ENCODE data around the gene LUC7L3.

LUC7L3 gene

DNA sequence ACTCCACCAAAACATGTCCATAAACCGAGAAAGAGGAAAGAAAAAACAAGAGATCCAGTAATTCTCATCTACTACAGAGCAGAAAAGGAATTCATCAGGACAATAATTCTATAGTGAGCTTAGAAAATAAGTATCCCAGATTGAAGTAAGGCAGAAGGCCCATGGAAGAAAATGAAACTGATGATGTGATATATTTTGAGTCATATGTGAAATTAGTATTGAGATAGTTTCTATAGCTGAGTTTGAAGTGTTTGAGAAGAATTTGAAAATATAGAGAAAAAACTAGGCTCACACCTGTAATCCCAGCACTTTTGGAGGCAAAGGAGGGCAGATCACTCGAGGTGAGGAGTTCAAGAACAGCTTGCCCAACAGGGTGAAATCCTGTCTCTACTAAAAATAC, 19.7 kb downstream of the LUC7L3 start:
- ATAC-seq (ENCODE audit: insufficient read depth, low read depth) (no peak), DNase-seq (no peak)
- Histone ChIP-seq H4K20me1 (ENCODE audit: insufficient read depth, low read length) (peaks cover 74% of the 10 kb centered on the region), H3K27me3 (ENCODE audit: insufficient read depth, low read length, poor library complexity) (no peaks in the 10 kb centered on the region), H3K4me3 (ENCODE audit: low read depth in 1 of 2, low read length in 2 of 2) (no peak overlapping the region), H3K36me3 (ENCODE audit: insufficient read depth, low read length) (peaks cover 82% of the 10 kb centered on the region), H2AFZ (ENCODE audit: low read depth, low read length) (no peak overlapping the region), H3K79me2 (ENCODE audit: insufficient read depth, low read length) (peaks cover 79% of the 10 kb centered on the region), H3K9ac (ENCODE audit: low read depth, low read length) (no peak overlapping the region), H3K27ac (ENCODE audit: low read length) (no peak overlapping the region), H3K9me3 (ENCODE audit: insufficient read depth, low read length, severe bottlenecking) (no peaks in the 10 kb centered on the region), H3K4me2 (ENCODE audit: insufficient read depth, low read length) (no peak overlapping the region), H3K4me1 (ENCODE audit: insufficient read depth, low read length) (no peaks in the 10 kb centered on the region)
- TF ChIP-seq CTCF (IDR thresholded peaks at IDR 0.05; ENCODE audit: borderline replicate concordance, extremely low read depth, low read length, poor library complexity, severe bottlenecking) (no peak), EZH2 (IDR thresholded peaks at IDR 0.05; ENCODE audit: borderline replicate concordance, low read depth, low read length, severe bottlenecking) (no peak)

DNA sequence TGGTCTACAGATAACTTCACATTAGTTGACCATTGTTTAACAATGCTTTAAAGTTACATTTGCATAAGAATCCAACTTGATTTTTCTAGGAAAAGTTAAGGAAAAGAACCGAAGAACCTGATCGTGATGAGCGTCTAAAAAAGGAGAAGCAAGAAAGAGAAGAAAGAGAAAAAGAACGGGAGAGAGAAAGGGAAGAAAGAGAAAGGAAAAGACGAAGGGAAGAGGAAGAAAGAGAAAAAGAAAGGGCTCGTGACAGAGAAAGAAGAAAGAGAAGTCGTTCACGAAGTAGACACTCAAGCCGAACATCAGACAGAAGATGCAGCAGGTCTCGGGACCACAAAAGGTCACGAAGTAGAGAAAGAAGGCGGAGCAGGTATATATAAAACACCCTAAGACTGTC, 26.2 kb downstream of the LUC7L3 start:
- peaks cover 28% of the 10 kb centered on the region for H4K20me1 ChIP-seq (ENCODE audit: insufficient read depth, low read length)
- TF ChIP-seq CTCF (IDR thresholded peaks at IDR 0.05; ENCODE audit: borderline replicate concordance, extremely low read depth, low read length, poor library complexity, severe bottlenecking) (no peak), EZH2 (IDR thresholded peaks at IDR 0.05; ENCODE audit: borderline replicate concordance, low read depth, low read length, severe bottlenecking) (no peak)
- peaks cover 99% of the 10 kb centered on the region for H3K36me3 ChIP-seq (ENCODE audit: insufficient read depth, low read length)
- H3K27me3 ChIP-seq (ENCODE audit: insufficient read depth, low read length, poor library complexity): no peaks in the 10 kb centered on the region
- peaks cover 19% of the 10 kb centered on the region for H3K79me2 ChIP-seq (ENCODE audit: insufficient read depth, low read length)
- no peak overlapping the region for H3K27ac ChIP-seq (ENCODE audit: low read length)
- no peak overlapping the region for H3K9ac ChIP-seq (ENCODE audit: low read depth, low read length)
- H3K4me3 ChIP-seq (ENCODE audit: low read depth in 1 of 2, low read length in 2 of 2): no peak overlapping the region
- no peaks in the 10 kb centered on the region for H3K9me3 ChIP-seq (ENCODE audit: insufficient read depth, low read length, severe bottlenecking)
- no peak overlapping the region for H2AFZ ChIP-seq (ENCODE audit: low read depth, low read length)
- ATAC-seq (ENCODE audit: insufficient read depth, low read depth) (no peak), DNase-seq (no peak)
- no peaks in the 10 kb centered on the region for H3K4me1 ChIP-seq (ENCODE audit: insufficient read depth, low read length)
- H3K4me2 ChIP-seq (ENCODE audit: insufficient read depth, low read length): no peak overlapping the region

GRCh38 chr17:50749245-50749644, 29.8 kb downstream of the LUC7L3 start:
- ATAC-seq (ENCODE audit: insufficient read depth, low read depth): no peak
- H2AFZ ChIP-seq (ENCODE audit: low read depth, low read length): no peak overlapping the region
- H3K4me1 ChIP-seq (ENCODE audit: insufficient read depth, low read length): no peaks in the 10 kb centered on the region
- TF ChIP-seq CTCF (IDR thresholded peaks at IDR 0.05; ENCODE audit: borderline replicate concordance, extremely low read depth, low read length, poor library complexity, severe bottlenecking) (no peak), EZH2 (IDR thresholded peaks at IDR 0.05; ENCODE audit: borderline replicate concordance, low read depth, low read length, severe bottlenecking) (no peak)
- H3K4me3 ChIP-seq (ENCODE audit: low read depth in 1 of 2, low read length in 2 of 2): no peak overlapping the region
- no peak overlapping the region for H3K4me2 ChIP-seq (ENCODE audit: insufficient read depth, low read length)
- H3K27me3 ChIP-seq (ENCODE audit: insufficient read depth, low read length, poor library complexity): no peaks in the 10 kb centered on the region
- no peak for DNase-seq
- H3K9me3 ChIP-seq (ENCODE audit: insufficient read depth, low read length, severe bottlenecking): no peaks in the 10 kb centered on the region
- H3K79me2 ChIP-seq (ENCODE audit: insufficient read depth, low read length): peaks cover 2% of the 10 kb centered on the region
- H3K9ac ChIP-seq (ENCODE audit: low read depth, low read length): no peak overlapping the region
- H3K36me3 ChIP-seq (ENCODE audit: insufficient read depth, low read length): peaks cover 99% of the 10 kb centered on the region
- H4K20me1 ChIP-seq (ENCODE audit: insufficient read depth, low read length): peaks cover 17% of the 10 kb centered on the region; the same call in 1 of the 2 replicates
- no peak overlapping the region for H3K27ac ChIP-seq (ENCODE audit: low read length)

DNA sequence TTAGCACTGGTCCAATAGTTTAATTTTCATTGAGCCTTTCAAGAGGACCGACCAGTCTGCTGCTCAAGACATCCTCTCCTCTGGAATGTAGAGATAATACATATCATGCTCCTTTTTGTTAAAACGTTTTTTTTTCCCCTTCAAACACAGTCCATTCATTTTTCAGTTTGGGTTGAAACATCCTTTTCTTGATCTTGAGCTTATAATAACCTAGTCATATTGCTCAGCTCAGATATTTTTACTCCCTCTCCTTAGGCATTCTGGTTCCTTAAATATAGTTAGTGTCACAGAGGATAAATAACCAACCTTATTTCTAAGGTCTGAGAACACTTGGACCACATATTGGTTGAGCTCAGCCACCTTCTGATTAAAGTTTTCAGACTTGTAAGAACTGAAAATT, 35.1 kb downstream of the LUC7L3 start:
- H3K4me2 ChIP-seq (ENCODE audit: insufficient read depth, low read length): no peak overlapping the region
- no peak for DNase-seq
- peaks cover 53% of the 10 kb centered on the region for H3K36me3 ChIP-seq (ENCODE audit: insufficient read depth, low read length)
- no peak overlapping the region for H2AFZ ChIP-seq (ENCODE audit: low read depth, low read length)
- no peaks in the 10 kb centered on the region for H3K4me1 ChIP-seq (ENCODE audit: insufficient read depth, low read length)
- TF ChIP-seq CTCF (IDR thresholded peaks at IDR 0.05; ENCODE audit: borderline replicate concordance, extremely low read depth, low read length, poor library complexity, severe bottlenecking) (no peak), EZH2 (IDR thresholded peaks at IDR 0.05; ENCODE audit: borderline replicate concordance, low read depth, low read length, severe bottlenecking) (no peak)
- no peak overlapping the region for H3K9ac ChIP-seq (ENCODE audit: low read depth, low read length)
- ATAC-seq (ENCODE audit: insufficient read depth, low read depth): no peak
- H3K4me3 ChIP-seq (ENCODE audit: low read depth in 1 of 2, low read length in 2 of 2): no peak overlapping the region
- peaks cover 9% of the 10 kb centered on the region; the same call in 1 of the 2 replicates for H4K20me1 ChIP-seq (ENCODE audit: insufficient read depth, low read length)
- H3K27ac ChIP-seq (ENCODE audit: low read length): no peak overlapping the region
- H3K79me2 ChIP-seq (ENCODE audit: insufficient read depth, low read length): no peaks in the 10 kb centered on the region
- H3K9me3 ChIP-seq (ENCODE audit: insufficient read depth, low read length, severe bottlenecking): no peaks in the 10 kb centered on the region
- no peaks in the 10 kb centered on the region for H3K27me3 ChIP-seq (ENCODE audit: insufficient read depth, low read length, poor library complexity)
